ENCODE results near the gene NLRP3. TPM values are rescaled to one million over a fixed set of nuclear protein-coding genes. Genes with fewer than 3 reads are reported as not detected.

Gene NLRP3
- total and polyA plus RNA-seq, 2 donors = 2.4 to 2.8 TPM

DNA sequence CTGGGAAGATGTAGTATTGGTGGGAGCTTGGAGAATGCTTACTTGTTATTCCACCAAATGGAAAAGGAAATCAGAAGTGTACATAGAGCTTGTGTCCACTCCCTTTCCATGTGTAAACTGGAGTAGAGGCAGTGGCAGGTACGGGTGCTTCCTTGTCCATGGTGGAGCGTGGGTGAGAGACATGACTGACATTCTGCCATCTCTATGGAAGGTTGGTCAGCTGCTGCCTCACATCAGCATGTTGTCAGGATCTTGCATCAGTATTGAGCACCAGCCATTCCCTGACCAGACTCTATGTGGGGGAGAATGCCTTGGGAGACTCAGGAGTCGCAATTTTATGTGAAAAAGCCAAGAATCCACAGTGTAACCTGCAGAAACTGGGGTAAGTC lies 19.8 kb downstream of the NLRP3 start:
- WGBS = 81% methylated on average over 3 of the region's 3 CpGs
- no peak for DNase-seq (ENCODE audit: extremely low spot score)
- Histone ChIP-seq H3K27ac (ENCODE audit: low read depth) (no peak overlapping the region), H3K36me3 (ENCODE audit: insufficient read depth) (no peaks in the 10 kb centered on the region), H3K4me1 (ENCODE audit: insufficient read depth) (no peaks in the 10 kb centered on the region), H3K4me3 (ENCODE audit: low read depth, low read length) (no peak overlapping the region)

DNA sequence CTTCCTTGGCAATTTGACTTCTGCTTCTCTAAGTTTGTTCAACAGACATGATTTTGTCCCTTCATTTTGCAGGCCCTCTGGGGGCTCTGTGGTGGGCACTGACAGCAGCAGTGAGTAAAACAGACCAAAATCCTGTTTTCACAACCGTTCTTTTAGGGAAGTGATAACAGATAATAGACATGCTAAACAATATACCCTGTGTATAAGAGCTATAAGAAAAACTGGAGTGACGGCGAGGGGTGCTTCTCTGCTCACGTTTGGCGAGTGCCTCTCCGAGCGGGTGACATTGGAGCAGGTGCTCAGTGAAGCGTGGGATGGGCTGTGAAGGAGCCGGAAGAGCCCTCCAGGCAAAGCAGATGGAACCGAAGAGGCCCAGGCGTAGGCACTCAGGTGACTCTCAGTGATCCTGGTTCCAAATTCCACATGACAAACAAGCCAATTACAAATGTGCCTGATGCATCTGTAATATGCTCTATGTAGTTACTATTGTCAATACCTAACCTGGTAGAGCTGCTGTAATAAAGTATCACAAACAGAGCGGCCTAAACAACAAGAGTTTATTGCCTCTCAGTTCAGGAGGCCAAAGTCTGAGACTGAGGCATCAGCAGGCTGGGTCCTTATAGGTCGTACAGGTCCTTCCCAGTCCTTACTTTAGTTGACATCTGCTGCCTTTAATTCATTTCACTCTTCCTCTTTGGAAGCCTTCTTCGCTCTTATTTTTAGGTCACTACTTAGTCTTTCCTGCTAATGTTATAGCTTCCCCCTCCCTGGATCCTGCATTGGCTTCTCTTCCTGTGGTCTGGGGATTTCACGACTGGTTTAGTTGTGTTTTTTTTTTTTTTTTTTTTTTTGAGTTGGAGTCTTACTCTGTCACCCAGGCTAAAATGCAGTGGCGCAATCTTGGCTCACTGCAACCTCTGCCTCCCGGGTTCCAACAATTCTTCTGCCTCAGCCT lies 21.9 kb downstream of the NLRP3 start:
- no peak for DNase-seq (ENCODE audit: extremely low spot score)
- 75% methylated on average over 17 of the region's 17 CpGs for WGBS
- Histone ChIP-seq H3K4me3 (ENCODE audit: low read depth, low read length) (no peak overlapping the region), H3K4me1 (ENCODE audit: insufficient read depth) (no peaks in the 10 kb centered on the region), H3K27ac (ENCODE audit: low read depth) (no peak overlapping the region), H3K36me3 (ENCODE audit: insufficient read depth) (no peaks in the 10 kb centered on the region)

DNA sequence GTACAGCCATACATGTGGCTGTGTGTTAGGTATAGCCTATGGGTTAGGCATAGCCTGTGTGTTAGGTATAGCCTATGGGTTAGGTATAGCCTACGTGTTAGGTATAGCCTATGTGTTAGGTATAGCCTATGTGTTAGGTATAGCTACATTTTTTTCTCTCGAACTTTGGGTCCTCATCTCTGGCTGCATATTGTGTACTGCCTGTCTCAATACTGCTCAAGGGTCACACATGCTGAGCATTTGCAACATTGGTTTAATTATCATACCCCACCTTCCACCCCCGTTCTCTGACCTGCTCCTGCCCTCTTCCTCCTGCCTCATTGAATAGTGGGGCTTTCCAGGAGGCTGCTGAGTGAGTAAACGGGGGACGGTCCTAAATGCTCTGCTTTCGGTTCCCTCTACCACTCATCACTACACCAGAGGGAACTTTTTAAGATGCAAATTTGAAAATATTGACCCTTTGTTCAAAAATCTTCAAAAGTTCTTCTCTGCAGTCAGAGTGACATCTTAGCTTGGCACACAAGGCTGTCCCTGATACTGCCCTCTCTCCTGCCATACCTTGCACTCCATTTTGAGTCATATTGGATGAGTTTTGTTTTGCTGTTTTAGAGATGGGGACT lies 24.1 kb downstream of the NLRP3 start:
- no peak for DNase-seq (ENCODE audit: extremely low spot score)
- WGBS = 65% methylated on average over 6 of the region's 6 CpGs
- no peaks in the 10 kb centered on the region for H3K36me3 ChIP-seq (ENCODE audit: insufficient read depth)
- no peak overlapping the region for H3K27ac ChIP-seq (ENCODE audit: low read depth)
- H3K4me1 ChIP-seq (ENCODE audit: insufficient read depth) = no peaks in the 10 kb centered on the region
- no peak overlapping the region for H3K4me3 ChIP-seq (ENCODE audit: low read depth, low read length)

DNA sequence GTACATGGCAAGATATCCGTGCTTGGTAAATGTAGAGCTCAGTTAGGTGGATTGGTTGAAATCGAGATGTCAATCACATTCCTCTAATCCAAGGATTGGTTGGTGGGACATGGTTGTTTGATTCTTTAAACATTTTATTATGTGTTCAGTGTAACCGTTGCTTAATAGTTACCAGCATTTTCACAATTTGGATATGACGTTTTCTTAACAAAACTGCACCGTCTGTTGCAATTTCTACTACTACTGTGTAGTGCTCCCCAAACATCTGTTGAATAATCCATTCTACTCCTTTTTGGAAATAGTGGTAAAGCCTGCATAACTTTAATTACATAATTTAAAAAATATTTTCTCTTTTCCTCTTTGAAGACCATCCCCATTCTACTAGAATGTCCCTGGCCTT lies 25.6 kb downstream of the NLRP3 start:
- WGBS = 86% methylated on average over 5 of the region's 5 CpGs
- Histone ChIP-seq H3K4me3 (ENCODE audit: low read depth, low read length) (no peak overlapping the region), H3K27ac (ENCODE audit: low read depth) (no peak overlapping the region), H3K36me3 (ENCODE audit: insufficient read depth) (no peaks in the 10 kb centered on the region), H3K4me1 (ENCODE audit: insufficient read depth) (no peaks in the 10 kb centered on the region)
- no peak for DNase-seq (ENCODE audit: extremely low spot score)

DNA sequence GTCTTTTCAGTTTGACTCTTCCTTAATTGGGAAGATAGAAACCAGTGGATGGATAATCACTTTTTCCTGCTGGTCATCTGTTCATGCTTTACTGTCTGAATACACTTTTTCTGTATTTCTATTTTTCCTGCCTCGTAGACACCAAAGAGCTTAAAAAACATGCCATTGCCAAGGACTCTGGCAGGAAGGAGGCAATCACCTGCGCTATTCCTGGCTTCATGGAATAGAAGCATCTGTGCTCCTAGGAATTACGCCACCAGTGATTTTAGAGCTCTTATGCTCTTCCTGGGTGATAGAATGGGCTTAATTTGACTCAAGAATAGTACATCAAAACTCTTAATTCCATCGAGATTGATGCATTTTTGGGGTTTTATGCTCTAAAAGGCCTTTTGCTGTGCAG lies 26.2 kb downstream of the NLRP3 start:
- no peaks in the 10 kb centered on the region for H3K4me1 ChIP-seq (ENCODE audit: insufficient read depth)
- no peak for DNase-seq (ENCODE audit: extremely low spot score)
- WGBS = 69% methylated on average over 4 of the region's 4 CpGs

DNA sequence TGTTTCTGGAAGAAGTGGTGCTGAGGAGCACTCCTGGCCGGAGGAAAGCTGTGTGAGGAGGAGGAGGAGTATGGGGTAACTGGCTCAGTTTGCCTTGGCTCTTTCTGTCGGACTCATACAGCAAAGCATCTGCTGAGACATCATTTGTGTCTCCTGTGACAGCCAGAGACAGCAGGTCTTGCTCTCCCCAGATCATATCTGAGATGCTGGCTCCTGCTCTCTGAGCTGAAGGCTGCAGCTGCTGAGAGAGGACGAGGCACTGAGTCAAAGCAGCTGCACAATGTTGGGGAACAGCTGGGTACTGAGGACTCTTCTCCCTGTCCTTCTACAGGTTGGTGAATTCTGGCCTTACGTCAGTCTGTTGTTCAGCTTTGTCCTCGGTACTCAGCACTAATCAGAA lies 27.7 kb downstream of the NLRP3 start:
- whole genome bisulfite sequencing = 51% methylated on average over 5 of the region's 5 CpGs
- no peak for DNase-seq (ENCODE audit: extremely low spot score)

More for the DNA sequence above, 26.2 kb downstream of the NLRP3 start:
- no peaks in the 10 kb centered on the region for H3K36me3 ChIP-seq (ENCODE audit: insufficient read depth)
- H3K4me3 ChIP-seq (ENCODE audit: low read depth, low read length) = no peak overlapping the region
- no peak overlapping the region for H3K27ac ChIP-seq (ENCODE audit: low read depth)

DNA sequence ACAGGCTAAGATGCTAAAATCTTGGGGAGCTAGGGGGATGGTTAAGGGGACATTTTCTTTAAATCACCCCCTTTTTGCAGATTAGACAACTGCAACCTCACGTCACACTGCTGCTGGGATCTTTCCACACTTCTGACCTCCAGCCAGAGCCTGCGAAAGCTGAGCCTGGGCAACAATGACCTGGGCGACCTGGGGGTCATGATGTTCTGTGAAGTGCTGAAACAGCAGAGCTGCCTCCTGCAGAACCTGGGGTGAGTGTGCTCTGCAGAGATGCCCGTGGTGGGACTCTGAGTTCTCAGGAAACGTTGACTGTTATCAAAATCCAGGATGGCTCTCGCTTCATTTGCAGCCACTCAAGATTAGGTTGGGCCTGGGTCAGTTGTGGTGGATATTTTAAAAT lies 28.6 kb downstream of the NLRP3 start:
- 66% methylated on average over 6 of the region's 6 CpGs for WGBS
- DNase-seq (ENCODE audit: extremely low spot score) = no peak
- H3K4me3 ChIP-seq (ENCODE audit: low read depth, low read length) = no peak overlapping the region

More for the DNA sequence above, 27.7 kb downstream of the NLRP3 start:
- no peaks in the 10 kb centered on the region for H3K36me3 ChIP-seq (ENCODE audit: insufficient read depth)
- H3K27ac ChIP-seq (ENCODE audit: low read depth) = no peak overlapping the region
- H3K4me1 ChIP-seq (ENCODE audit: insufficient read depth) = no peaks in the 10 kb centered on the region
- no peak overlapping the region for H3K4me3 ChIP-seq (ENCODE audit: low read depth, low read length)

DNA sequence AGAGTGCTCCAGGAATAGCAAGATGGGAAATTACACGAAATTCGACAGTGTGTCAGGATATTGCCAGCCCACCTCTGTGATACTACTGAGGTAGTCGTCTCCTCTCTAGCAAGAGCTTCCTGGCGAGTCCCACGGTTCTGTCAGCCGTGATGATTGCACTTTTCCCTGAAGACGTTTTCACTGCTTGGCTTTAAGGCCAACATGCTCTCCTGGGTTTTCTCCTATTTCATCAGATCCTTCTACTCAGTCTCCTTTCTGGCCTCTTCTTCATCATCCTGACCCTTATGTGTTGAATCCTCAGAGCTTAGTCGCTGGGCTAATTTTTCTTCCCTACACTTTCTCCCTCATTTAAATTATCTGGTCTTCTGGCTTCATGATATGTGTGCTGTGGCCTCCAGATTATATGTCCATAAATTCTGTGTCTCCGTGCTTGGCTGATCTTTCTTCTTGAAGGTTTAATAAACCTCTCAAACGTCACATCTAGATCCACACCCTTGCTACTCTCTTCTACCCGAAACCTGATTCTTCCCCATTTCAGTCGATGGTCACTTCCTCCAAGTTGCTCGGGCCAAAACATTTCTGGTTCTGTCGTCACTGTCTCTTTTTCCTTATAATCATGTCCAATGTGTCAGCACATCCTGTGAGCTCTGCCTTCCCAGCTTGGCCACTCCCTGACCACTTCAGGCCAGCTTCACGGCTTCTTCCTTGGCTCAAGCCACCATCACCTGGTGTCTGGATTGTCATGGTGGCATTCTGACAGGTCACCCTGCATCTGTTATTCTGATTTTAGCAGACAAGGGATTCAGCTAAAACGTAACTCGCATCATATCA lies 29.8 kb downstream of the NLRP3 start:
- H3K36me3 ChIP-seq (ENCODE audit: insufficient read depth) = no peaks in the 10 kb centered on the region
- no peak for DNase-seq (ENCODE audit: extremely low spot score)
- no peak overlapping the region for H3K4me3 ChIP-seq (ENCODE audit: low read depth, low read length)
- no peak overlapping the region for H3K27ac ChIP-seq (ENCODE audit: low read depth)
- WGBS = 78% methylated on average over 17 of the region's 17 CpGs
- H3K4me1 ChIP-seq (ENCODE audit: insufficient read depth) = no peaks in the 10 kb centered on the region

More for the DNA sequence above, 28.6 kb downstream of the NLRP3 start:
- no peaks in the 10 kb centered on the region for H3K4me1 ChIP-seq (ENCODE audit: insufficient read depth)
- no peaks in the 10 kb centered on the region for H3K36me3 ChIP-seq (ENCODE audit: insufficient read depth)
- H3K27ac ChIP-seq (ENCODE audit: low read depth) = no peak overlapping the region

DNA sequence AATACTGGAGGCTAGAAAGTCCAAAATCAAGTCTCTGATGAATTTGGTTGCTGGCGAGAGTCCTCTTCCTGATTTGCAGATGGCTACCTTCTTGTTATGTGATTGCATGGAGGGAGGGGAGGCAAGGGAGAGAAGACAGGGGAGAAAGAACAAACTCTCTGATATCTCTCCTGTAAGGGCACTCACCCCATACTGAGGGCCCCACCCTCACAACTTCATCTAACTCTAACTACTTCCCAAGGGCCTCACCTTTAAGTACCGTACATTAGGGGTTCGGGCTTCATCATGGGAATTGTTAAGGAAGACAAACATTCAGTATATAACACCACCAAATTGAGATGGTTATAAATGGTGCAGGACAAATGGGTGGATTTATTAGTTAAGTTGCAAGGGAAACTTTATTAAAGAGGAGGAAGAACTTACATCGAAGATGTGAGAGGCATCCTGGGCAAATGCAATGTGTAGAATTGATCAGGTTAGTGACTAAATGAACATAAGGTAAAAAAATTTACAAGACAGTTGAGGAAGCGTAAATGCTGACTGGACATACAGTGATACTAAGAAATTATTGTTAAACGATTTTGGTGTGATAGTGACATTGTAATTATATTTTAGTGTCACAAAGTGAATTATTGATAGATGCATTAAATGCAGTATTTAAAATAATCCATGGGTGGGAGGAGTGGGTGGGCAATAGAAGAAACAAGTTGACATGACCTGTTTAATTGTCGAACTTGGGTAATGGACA lies 31.4 kb downstream of the NLRP3 start:
- H3K4me3 ChIP-seq (ENCODE audit: low read depth, low read length) = peak overlapping the region; percentile 42
- no peaks in the 10 kb centered on the region for H3K36me3 ChIP-seq (ENCODE audit: insufficient read depth)
- no peaks in the 10 kb centered on the region for H3K4me1 ChIP-seq (ENCODE audit: insufficient read depth)
- no peak overlapping the region for H3K27ac ChIP-seq (ENCODE audit: low read depth)
- DNase-seq (ENCODE audit: extremely low spot score) = no peak
- 86% methylated on average over 7 of the region's 7 CpGs for WGBS

DNA sequence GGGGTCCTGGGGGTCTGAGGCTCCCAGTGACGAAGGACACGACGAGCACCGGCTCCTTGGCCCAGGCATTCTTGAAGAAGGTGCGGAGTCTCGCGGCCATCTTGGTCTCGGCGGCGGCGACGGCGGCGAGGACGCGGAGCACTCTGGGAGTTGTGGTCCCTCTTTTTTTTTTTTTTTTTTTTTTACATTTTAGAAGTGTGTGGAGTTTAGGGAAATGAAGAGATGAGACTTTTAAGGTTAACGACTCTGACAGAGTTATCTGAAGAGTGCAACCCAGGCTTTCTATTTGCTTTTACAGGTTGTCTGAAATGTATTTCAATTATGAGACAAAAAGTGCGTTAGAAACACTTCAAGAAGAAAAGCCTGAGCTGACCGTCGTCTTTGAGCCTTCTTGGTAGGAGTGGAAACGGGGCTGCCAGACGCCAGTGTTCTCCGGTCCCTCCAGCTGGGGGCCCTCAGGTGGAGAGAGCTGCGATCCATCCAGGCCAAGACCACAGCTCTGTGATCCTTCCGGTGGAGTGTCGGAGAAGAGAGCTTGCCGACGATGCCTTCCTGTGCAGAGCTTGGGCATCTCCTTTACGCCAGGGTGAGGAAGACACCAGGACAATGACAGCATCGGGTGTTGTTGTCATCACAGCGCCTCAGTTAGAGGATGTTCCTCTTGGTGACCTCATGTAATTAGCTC lies 32.3 kb downstream of the NLRP3 start:
- 7% methylated on average over 31 of the region's 31 CpGs for WGBS
- DNase-seq (ENCODE audit: extremely low spot score) = peak; percentile 31
- peak overlapping the region; percentile 42 for H3K4me3 ChIP-seq (ENCODE audit: low read depth, low read length)
- no peaks in the 10 kb centered on the region for H3K4me1 ChIP-seq (ENCODE audit: insufficient read depth)
- no peak overlapping the region for H3K27ac ChIP-seq (ENCODE audit: low read depth)
- H3K36me3 ChIP-seq (ENCODE audit: insufficient read depth) = no peaks in the 10 kb centered on the region

DNA sequence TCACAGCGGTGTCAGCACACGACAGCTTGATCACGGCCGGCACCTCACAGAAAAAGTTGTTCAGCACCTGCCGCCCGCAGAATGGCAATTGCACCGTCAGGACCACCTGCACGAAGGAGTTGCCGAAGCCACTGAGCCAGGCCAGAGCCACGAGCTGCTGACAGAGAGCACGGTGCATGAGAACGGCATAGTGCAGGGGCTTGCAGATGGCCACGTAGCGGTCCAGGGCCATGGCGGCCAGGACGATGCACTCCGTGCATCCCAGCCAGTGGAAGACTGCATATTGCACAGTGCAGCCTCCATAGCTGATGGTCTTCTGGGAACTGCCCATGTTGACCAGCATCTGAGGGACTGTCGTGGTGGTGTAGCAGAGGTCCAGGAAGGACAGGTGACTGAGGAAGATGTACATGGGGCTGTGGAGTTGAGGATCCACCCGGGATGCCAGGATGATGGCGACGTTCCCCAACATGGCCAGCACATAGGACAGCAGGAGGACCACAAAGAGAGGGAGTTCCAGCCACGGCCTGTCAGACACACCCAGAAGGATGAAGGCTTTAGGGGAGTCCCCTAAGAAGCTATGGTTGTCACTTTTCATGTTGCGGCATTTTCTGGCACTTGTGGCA lies 35.5 kb downstream of the NLRP3 start:
- H3K27ac ChIP-seq (ENCODE audit: low read depth) = no peak overlapping the region
- H3K4me3 ChIP-seq (ENCODE audit: low read depth, low read length) = no peak overlapping the region
- H3K4me1 ChIP-seq (ENCODE audit: insufficient read depth) = no peaks in the 10 kb centered on the region
- no peaks in the 10 kb centered on the region for H3K36me3 ChIP-seq (ENCODE audit: insufficient read depth)
- WGBS = 93% methylated on average over 23 of the region's 23 CpGs
- no peak for DNase-seq (ENCODE audit: extremely low spot score)

DNA sequence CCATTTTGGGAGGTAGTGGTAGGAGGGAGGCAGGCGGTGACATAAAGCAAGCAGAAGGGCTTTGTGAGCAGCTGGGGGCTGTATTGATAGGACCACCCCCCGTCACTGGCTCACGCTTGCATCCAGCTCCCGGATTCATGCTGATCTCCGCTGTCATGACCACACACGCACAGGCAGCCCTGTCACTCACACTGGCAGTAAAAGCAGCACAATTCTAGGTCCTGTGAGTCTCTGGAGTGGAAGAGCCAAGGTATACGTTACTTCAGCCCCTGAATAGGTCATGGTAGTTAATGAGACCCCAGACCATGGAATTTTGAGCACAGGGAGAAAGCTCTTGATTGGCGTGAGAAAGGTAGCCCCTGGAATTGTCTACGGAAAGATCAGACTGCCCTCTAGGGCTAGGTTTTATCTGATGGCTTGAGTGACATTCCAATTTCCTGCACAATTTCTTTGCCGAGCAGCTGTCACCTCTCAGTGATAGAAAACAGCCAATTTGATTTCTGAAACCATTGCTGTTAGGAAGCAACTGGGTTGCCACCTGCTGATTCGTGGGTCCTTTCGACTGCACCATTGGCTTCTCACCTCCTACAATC lies 36.6 kb downstream of the NLRP3 start:
- no peak for DNase-seq (ENCODE audit: extremely low spot score)
- 72% methylated on average over 12 of the region's 12 CpGs for WGBS
- H3K4me3 ChIP-seq (ENCODE audit: low read depth, low read length) = no peak overlapping the region
- H3K4me1 ChIP-seq (ENCODE audit: insufficient read depth) = no peaks in the 10 kb centered on the region
- H3K36me3 ChIP-seq (ENCODE audit: insufficient read depth) = no peaks in the 10 kb centered on the region
- H3K27ac ChIP-seq (ENCODE audit: low read depth) = no peak overlapping the region

All from urinary bladder (tissue), 4 donors.